ENCODE measurements around the gene ADAMTS14. TPM values are rescaled to one million over a fixed set of nuclear protein-coding genes. Genes with fewer than 3 reads are reported as not detected.

Gene ADAMTS14
- total RNA-seq, 1 experiment from 2014 or later, result not detected

GRCh38 chr10:70736525-70736924 is 64.2 kb downstream of the ADAMTS14 start:
- intact Hi-C loops (cut with micrococcal nuclease; ENCODE audit: unreplicated experiment), result loop anchor here (5.0 kb wide), 1 partner anchor 64 kb away; the partner anchor contains the start of gene ADAMTS14
- H3K4me3 ChIP-seq (ENCODE audit: low read depth, low read length), result no peak overlapping the region
- ChIA-PET POLR2A (no interaction called here), CTCF (no interaction called here)
- no peaks in the 10 kb centered on the region for H3K27me3 Mint-ChIP-seq (ENCODE audit: insufficient read depth, unreplicated experiment)
- no TSS peak for BruUV-seq (replicated peaks)
- TF ChIP-seq CTCF (IDR thresholded peaks at IDR 0.05; ENCODE audit: insufficient read depth in 1 of 2, low read depth in 1 of 2, low read length in 1 of 2, severe bottlenecking in 1 of 2, unreplicated experiment in 1 of 2), result no peak
- no peak for DNase-seq
- H3K27ac Mint-ChIP-seq (ENCODE audit: unreplicated experiment), result no peak overlapping the region
- H3K4me1 Mint-ChIP-seq (ENCODE audit: low read depth, unreplicated experiment), result no peaks in the 10 kb centered on the region
- H3K4me1 ChIP-seq, result 0 out of 2 replicates have a peak, but pooled peaks cover 7% of the 10 kb centered on the region
- H3K9me3 ChIP-seq, result no peaks in the 10 kb centered on the region
- no peaks in the 10 kb centered on the region for H3K27me3 ChIP-seq (replicated peaks; ENCODE audit: control insufficient read depth, insufficient read depth, low read length)
- H3K36me3 Mint-ChIP-seq (ENCODE audit: insufficient read depth, unreplicated experiment), result no peaks in the 10 kb centered on the region
- no peaks in the 10 kb centered on the region for H3K36me3 ChIP-seq (ENCODE audit: control insufficient read depth, insufficient read depth, low read length)
- H3K4me3 Mint-ChIP-seq (ENCODE audit: unreplicated experiment), result no peak overlapping the region
- no peaks in the 10 kb centered on the region for H3K9me3 Mint-ChIP-seq (ENCODE audit: unreplicated experiment)

- H3K9me3 Mint-ChIP-seq (ENCODE audit: unreplicated experiment), result no peaks in the 10 kb centered on the region
- no peaks in the 10 kb centered on the region for H3K9me3 ChIP-seq
- BruUV-seq (replicated peaks), result no TSS peak
- no peak overlapping the region for H3K4me3 Mint-ChIP-seq (ENCODE audit: unreplicated experiment)
- no peaks in the 10 kb centered on the region for H3K27me3 ChIP-seq (replicated peaks; ENCODE audit: control insufficient read depth, insufficient read depth, low read length)
- CTCF ChIA-PET, result no interaction called here
- no peak overlapping the region for H3K27ac Mint-ChIP-seq (ENCODE audit: unreplicated experiment)
- H3K4me1 ChIP-seq, result 0 out of 2 replicates have a peak, but pooled peaks cover 7% of the 10 kb centered on the region
- H3K36me3 Mint-ChIP-seq (ENCODE audit: insufficient read depth, unreplicated experiment), result no peaks in the 10 kb centered on the region
- H3K4me3 ChIP-seq (ENCODE audit: low read depth, low read length), result no peak overlapping the region
- POLR2A ChIA-PET, result no interaction called here
- H3K27me3 Mint-ChIP-seq (ENCODE audit: insufficient read depth, unreplicated experiment), result no peaks in the 10 kb centered on the region
- H3K4me1 Mint-ChIP-seq (ENCODE audit: low read depth, unreplicated experiment), result no peaks in the 10 kb centered on the region
- no peaks in the 10 kb centered on the region for H3K36me3 ChIP-seq (ENCODE audit: control insufficient read depth, insufficient read depth, low read length)
- DNase-seq, result no peak
- intact Hi-C loops (cut with micrococcal nuclease; ENCODE audit: unreplicated experiment), result loop anchor here (5.0 kb wide), 1 partner anchor 65 kb away; the partner anchor contains the start of gene ADAMTS14
- TF ChIP-seq CTCF (IDR thresholded peaks at IDR 0.05; ENCODE audit: insufficient read depth in 1 of 2, low read depth in 1 of 2, low read length in 1 of 2, severe bottlenecking in 1 of 2, unreplicated experiment in 1 of 2), result no peak
Measured at GRCh38 chr10:70737250-70737649, 64.9 kb downstream of the ADAMTS14 start.

GRCh38 chr10:70738006-70738760 is 65.9 kb downstream of the ADAMTS14 start:
- H3K36me3 ChIP-seq (ENCODE audit: control insufficient read depth, insufficient read depth, low read length), result no peaks in the 10 kb centered on the region
- CTCF ChIA-PET, result interaction anchor here (0.6 to 1.2 kb wide), 4 partner anchors 23 to 329 kb away, joined by 3 to 4 read pairs (median 3); no protein-coding TSS in a partner anchor
- H3K9me3 ChIP-seq, result no peaks in the 10 kb centered on the region
- H3K9me3 Mint-ChIP-seq (ENCODE audit: unreplicated experiment), result no peaks in the 10 kb centered on the region
- no peak for TF ChIP-seq CTCF (IDR thresholded peaks at IDR 0.05; ENCODE audit: insufficient read depth in 1 of 2, low read depth in 1 of 2, low read length in 1 of 2, severe bottlenecking in 1 of 2, unreplicated experiment in 1 of 2)
- no TSS peak for BruUV-seq (replicated peaks)
- DNase-seq, result no peak
- H3K4me1 Mint-ChIP-seq (ENCODE audit: low read depth, unreplicated experiment), result no peaks in the 10 kb centered on the region
- H3K4me1 ChIP-seq, result peaks cover 13% of the 10 kb centered on the region; the same call in 1 of the 2 replicates
- H3K4me3 ChIP-seq (ENCODE audit: low read depth, low read length), result no peak overlapping the region
- intact Hi-C loops (cut with micrococcal nuclease; ENCODE audit: unreplicated experiment), result loop anchor here (5.0 kb wide), 1 partner anchor 66 kb away; the partner anchor contains the start of gene ADAMTS14
- no peaks in the 10 kb centered on the region for H3K27me3 Mint-ChIP-seq (ENCODE audit: insufficient read depth, unreplicated experiment)
- no peaks in the 10 kb centered on the region for H3K27me3 ChIP-seq (replicated peaks; ENCODE audit: control insufficient read depth, insufficient read depth, low read length)
- H3K27ac Mint-ChIP-seq (ENCODE audit: unreplicated experiment), result no peak overlapping the region
- no peaks in the 10 kb centered on the region for H3K36me3 Mint-ChIP-seq (ENCODE audit: insufficient read depth, unreplicated experiment)
- H3K4me3 Mint-ChIP-seq (ENCODE audit: unreplicated experiment), result no peak overlapping the region
- POLR2A ChIA-PET, result no interaction called here

Measured in Caco-2 (cell line).